ENCODE measurements around the gene SPATA31A6.
"Not testable (repeated sequence)": the region's sequence is repeated elsewhere in the genome, so short reads cannot be mapped to it uniquely, and the experiment has no call there.

GRCh38 chr9:42183359-42183758 lies at the start of gene SPATA31A6:
- not testable (repeated sequence) for TF ChIP-seq CTCF (IDR thresholded peaks at IDR 0.05); POLR2AphosphoS5 (IDR thresholded peaks at IDR 0.05; ENCODE audit: low read depth, low read length); REST (IDR thresholded peaks at IDR 0.05; ENCODE audit: insufficient read depth in 1 of 2, low read depth in 2 of 2, low read length in 1 of 2); SIN3A (IDR thresholded peaks at IDR 0.05; ENCODE audit: borderline replicate concordance, insufficient read depth, low read depth, low read length)
